Testis (tissue), 2 donors: ENCODE results near the gene SWAP70.

Experiments used
- CTCF ChIP-seq, 3 experiments: fragments of 450-650 bp in 2 of 3; fragments of 200-600 bp in 1 of 3; sonication (generic) in 1 of 3; IDR thresholded peaks; one replicate each; pipeline ENCODE4 v1.5.1; 2016 to 2019; ENCODE audit warnings: antibody characterized with exemption in 3 of 3, mild to moderate bottlenecking in 2 of 3, moderate library complexity in 1 of 3
- POLR2A ChIP-seq: fragments of 450-650 bp; IDR thresholded peaks from one replicate; pipeline ENCODE4 v1.6.1; 2017; ENCODE audit warnings: antibody characterized with exemption, mild to moderate bottlenecking, moderate library complexity

GRCh38 chr11:9769621-9770020, 105.7 kb downstream of the SWAP70 start:
- no peak for TF ChIP-seq CTCF (IDR thresholded peaks at IDR 0.05)
- no peak for TF ChIP-seq POLR2A
